SK-MEL-5 (cell line): ENCODE measurements around the gene KIF2C. TPM values are rescaled to one million over a fixed set of nuclear protein-coding genes. Genes with fewer than 3 reads are reported as not detected.
"Not testable (repeated sequence)": the region's sequence is repeated elsewhere in the genome, so short reads cannot be mapped to it uniquely, and the experiment has no call there.

Source experiments
- DNase-seq: peaks from one replicate; pipeline ENCODE4 v3.0.0-alpha.2; 2016; ENCODE audit warnings: low read depth, low spot score
- in situ Hi-C: cut with HindIII; loops from 2 replicates; pipeline ENCODE4 v1.10.0; 2016; ENCODE audit warnings: low sequenced_read_pairs, high pct_unique_total_duplicates, low pct_unique_long_range_greater_than_20kb
- polyA plus RNA-seq, 2 experiments: library from polyadenylated mRNA; depleted of rRNA; stranded (reverse); fragments of >200 nt; gene quantifications; 2 replicates each; pipeline ENCODE4 v1.2.3, GENCODE V29; 2015
- total RNA-seq: library from RNA; depleted of rRNA; stranded (reverse); fragments of >200 nt; shearing (Covaris generic); gene quantifications from 2 replicates; pipeline ENCODE4 v1.2.3, GENCODE V29; 2014; rRNA removed

The KIF2C gene
- total RNA-seq: 28.0 and 30.5 TPM in 2 replicates
- polyA plus RNA-seq (2015; cell fraction: cytosol; rRNA removed): 30.5 and 35.4 TPM in 2 replicates
- 43.0 and 49.9 TPM in 2 replicates for polyA plus RNA-seq (2015; cell fraction: nucleus; rRNA removed)

- peak; percentile 96 for DNase-seq
- in situ Hi-C loops: no loop called here
Observed at GRCh38 chr1:44739307-44740178, at the start of gene KIF2C. KIF2C (plus strand) TSS chr1:44739837; CDS start chr1:44739933, 96 bp downstream.

GRCh38 chr1:44693159-44693558 is 46.5 kb upstream of the KIF2C start:
- no peak for DNase-seq
- in situ Hi-C loops: no loop called here

GRCh38 chr1:44693900-44694299 is 45.7 kb upstream of the KIF2C start:
- in situ Hi-C loops: no loop called here
- DNase-seq: no peak

- DNase-seq: no peak
- in situ Hi-C loops: no loop called here
Observed at GRCh38 chr1:44694863-44695478, 44.7 kb upstream of the KIF2C start.

- no peak for DNase-seq
- in situ Hi-C loops: no loop called here
Observed at GRCh38 chr1:44695671-44696070, 44.0 kb upstream of the KIF2C start.

GRCh38 chr1:44696101-44696500 is 43.5 kb upstream of the KIF2C start:
- in situ Hi-C loops: no loop called here
- DNase-seq: no peak

- DNase-seq: no peak
- in situ Hi-C loops: no loop called here
Observed at GRCh38 chr1:44696789-44697345, 42.8 kb upstream of the KIF2C start.

GRCh38 chr1:44698138-44698537 is 41.5 kb upstream of the KIF2C start:
- no peak for DNase-seq

GRCh38 chr1:44699375-44699774 is 40.3 kb upstream of the KIF2C start:
- in situ Hi-C loops, DNase-seq: not testable (repeated sequence)

More at GRCh38 chr1:44698138-44698537, 41.5 kb upstream of the KIF2C start:
- in situ Hi-C loops: no loop called here

- in situ Hi-C loops: no loop called here
- no peak for DNase-seq
Observed at GRCh38 chr1:44700573-44700972, 39.1 kb upstream of the KIF2C start.

GRCh38 chr1:44701141-44701573 is 38.5 kb upstream of the KIF2C start:
- in situ Hi-C loops: no loop called here
- DNase-seq: no peak

GRCh38 chr1:44705470-44705869 is 34.2 kb upstream of the KIF2C start:
- in situ Hi-C loops: no loop called here
- DNase-seq: no peak

- in situ Hi-C loops: no loop called here
- no peak for DNase-seq
Observed at GRCh38 chr1:44705938-44706337, 33.7 kb upstream of the KIF2C start.

GRCh38 chr1:44707112-44707881 is 32.3 kb upstream of the KIF2C start:
- in situ Hi-C loops: no loop called here
- no peak for DNase-seq

GRCh38 chr1:44707959-44708831 is 31.4 kb upstream of the KIF2C start:
- peak; percentile 68 for DNase-seq
- in situ Hi-C loops: no loop called here

GRCh38 chr1:44713321-44713781 is 26.3 kb upstream of the KIF2C start:
- no peak for DNase-seq
- in situ Hi-C loops: no loop called here

GRCh38 chr1:44714532-44714931 is 25.1 kb upstream of the KIF2C start:
- DNase-seq: no peak
- in situ Hi-C loops: no loop called here
